ENCODE results near the gene SKI.

Gene SKI

GRCh38 chr1:2358651-2359640, 130.8 kb downstream of the SKI start:
- no peak for DNase-seq

All from NCI-H2029 treated with DMSO at 0.1 percent for 48 hours (cell line).